GM21825 (cell line): ENCODE measurements around the gene FARSB.

Experiments used
- ATAC-seq: cut with Tn5 transposase; IDR thresholded peaks from one replicate; pipeline ENCODE4 v1.9.1; 2021; ENCODE audit warnings: mild to moderate bottlenecking, moderate library complexity; ENCODE audit not compliant: unreplicated experiment

The FARSB gene

DNA sequence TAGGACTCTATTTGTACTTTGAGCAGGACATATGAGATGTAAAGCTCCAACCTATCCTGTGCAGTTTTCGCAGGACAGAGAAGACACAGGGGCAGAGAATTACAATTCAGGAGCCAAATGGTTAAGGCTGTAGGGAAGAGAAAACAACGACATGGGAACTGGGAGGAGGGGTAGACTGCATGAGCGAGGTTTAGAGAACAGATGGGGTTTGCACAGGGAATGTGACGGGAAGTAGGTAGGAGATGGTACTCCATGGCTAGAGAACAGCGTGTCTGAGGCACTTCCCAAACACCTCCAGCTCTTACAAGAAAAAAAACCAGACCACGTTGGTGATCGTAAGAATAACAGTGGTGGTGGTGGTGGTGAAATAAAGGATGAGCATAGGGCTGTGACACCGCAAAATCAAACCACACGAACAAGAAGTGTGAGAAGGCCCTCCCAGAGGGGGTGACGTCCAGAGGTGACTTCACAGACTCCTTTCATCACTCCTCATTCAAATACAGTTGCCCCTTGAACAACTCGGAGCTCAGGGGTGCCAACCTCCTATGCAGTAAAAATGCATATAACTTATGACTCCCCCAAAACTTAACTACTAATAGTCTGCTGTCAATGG is 92.7 kb downstream of the FARSB start:
- ATAC-seq = no peak

DNA sequence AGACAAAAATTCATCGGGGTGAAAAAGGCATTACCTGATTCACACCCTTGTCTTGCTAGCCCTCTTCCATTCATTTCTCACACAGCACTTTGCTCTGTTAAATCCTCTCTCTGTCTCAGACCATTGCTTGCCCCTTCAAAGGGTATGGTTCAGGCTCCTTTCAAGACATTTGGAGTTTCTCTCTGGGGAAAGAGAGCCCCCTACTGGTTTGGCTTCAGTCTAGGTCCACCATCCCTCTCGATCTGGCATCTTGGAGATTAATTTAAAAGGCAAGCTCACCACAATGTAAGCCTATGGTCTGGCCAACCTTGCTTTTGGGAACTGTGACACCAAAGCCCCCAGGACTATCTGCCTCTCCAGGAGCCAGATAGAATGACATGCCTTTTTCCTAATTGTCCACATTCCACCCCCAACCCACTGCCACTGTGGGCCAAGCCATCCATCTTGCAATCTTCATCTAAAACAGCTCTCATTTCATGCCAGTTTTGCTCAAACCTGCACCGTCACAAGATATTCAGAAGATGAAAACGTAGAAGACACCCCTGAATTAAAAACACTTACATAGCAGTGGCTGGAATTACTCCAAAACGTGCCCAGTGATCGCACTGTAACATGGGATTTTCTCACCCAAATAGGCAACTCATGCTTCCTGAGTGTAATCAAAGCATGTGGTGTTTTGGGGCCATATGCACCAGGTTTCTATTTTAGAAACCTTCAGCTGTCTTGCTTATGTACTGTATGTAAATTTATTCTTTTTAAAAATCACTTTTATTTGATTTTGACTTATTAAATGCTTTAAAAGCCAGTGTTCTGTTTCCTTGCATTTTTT is 93.9 kb downstream of the FARSB start:
- ATAC-seq = peak; percentile 84

GRCh38 chr2:222561151-222561550 is 94.7 kb downstream of the FARSB start:
- no peak for ATAC-seq

DNA sequence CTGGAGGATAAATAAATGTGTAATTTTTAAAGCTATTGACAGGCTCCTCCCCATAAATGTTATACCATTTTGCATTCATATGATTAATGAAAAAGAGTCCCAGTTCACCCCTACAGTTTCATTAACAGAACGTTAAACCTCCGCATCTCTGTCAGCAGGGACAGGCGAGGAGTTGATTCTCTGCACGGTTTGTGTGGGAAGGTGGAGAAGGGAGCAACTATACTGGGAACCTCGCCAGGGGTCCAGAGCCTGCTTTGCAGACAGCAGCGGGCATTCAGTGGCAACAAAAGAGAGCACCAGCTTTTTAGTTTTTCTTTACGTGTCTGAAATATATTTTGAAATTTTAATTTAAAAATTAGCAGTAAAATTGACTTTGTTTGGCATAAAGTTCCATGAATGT is 101.4 kb downstream of the FARSB start:
- no peak for ATAC-seq

- ATAC-seq = no peak
Observed at GRCh38 chr2:222548992-222549391, 106.9 kb downstream of the FARSB start.

- ATAC-seq = no peak
Observed at GRCh38 chr2:222547083-222547482, 108.8 kb downstream of the FARSB start.

- no peak for ATAC-seq
Observed at GRCh38 chr2:222545823-222546795, 109.8 kb downstream of the FARSB start.

GRCh38 chr2:222544661-222545060 is 111.2 kb downstream of the FARSB start:
- ATAC-seq = no peak

DNA sequence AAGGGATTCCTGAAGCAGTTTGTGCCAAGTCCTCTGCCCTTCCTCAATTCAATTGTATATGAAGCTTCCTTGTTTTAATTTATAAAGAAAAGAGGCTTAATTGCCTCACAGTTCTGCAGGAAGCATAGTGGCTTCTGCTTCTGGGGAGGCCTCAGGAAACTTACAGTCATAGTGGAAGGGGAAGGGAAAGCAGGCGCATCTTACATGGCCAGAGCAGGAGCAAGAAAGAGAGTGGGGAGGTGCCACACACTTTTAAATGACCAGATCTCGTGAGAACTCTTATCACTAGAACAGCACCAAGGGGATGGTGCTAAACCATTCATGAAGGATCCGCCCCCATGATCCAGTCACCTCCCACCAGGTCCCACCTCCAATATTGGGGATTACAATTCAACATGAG is 117.4 kb downstream of the FARSB start:
- no peak for ATAC-seq

GRCh38 chr2:222535477-222535876 is 120.4 kb downstream of the FARSB start:
- no peak for ATAC-seq

DNA sequence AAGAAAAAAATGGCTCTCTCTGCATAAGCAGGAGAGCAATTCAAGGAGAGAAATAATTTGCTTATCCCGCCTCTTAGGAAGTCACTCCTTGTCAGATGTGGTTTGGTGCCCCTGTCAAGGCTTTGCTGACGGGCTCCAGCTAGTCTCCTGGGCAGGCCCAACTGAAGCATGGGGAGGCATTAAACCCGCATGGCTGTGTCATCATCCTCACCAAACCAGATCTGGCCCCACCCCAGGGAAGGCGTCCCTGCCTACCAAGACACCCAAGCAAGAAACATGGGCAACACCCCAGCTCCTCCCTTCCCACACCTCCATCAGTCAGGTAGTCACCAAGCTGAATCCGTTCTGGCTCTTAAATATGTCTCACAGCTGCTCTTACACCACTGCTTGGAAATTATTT is 123.6 kb downstream of the FARSB start:
- no peak for ATAC-seq

DNA sequence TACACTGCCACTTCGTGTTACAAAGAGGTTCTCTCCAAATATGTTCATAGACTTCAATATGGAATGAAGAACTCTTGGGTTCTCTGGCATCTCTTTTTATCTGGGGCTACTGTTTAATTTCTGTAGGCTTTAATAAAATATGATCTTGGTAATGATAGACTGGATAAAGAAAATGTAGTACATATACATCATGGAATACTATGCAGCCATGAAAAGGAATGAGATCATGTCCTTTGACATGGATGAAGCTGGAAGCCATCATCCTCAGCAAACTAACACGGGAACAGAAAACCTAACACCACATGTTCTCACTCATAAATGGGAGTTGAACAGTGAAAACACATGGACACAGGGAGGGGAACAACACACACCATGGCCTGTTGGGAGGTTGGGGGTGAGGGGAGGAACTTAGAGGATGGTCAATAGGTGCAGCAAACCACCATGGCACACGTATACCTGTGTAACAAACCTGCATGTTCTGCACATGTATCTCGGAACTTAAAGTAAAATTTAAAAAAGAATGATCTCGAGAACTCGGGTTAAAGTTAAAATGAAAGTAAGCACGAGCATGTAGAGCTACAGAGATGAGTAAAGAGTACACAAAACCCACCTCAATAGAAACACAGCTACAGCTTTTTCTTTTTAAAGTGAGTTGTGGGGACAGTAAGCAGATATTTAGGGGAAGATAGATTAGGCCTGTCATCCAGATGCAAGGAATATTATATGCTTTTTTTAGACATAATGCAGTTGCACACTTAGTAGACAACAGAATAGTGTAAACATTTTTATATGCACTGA is 129.2 kb downstream of the FARSB start:
- ATAC-seq = no peak

- no peak for ATAC-seq
Observed at GRCh38 chr2:222525811-222526210, 130.1 kb downstream of the FARSB start.

GRCh38 chr2:222523783-222524544 is 131.9 kb downstream of the FARSB start:
- peak; percentile 61 for ATAC-seq

DNA sequence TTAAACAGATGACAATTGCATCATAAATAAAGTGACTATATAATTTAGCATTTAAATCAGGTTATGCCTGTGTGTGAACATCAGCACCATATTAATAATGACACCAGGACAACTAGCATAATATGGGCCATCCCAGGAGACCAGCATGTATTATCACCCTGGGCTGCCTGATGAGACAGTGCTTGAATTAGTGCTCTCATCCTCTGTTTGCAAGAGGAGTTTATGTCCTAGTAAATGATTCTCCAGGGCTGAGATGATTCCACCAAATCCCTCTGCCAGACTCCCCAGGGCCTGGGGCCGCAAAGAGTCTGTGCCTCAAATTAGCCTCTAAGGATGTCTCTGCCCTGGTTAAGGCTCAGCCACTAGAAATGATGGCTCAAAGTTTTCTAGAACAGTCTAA is 133.8 kb downstream of the FARSB start:
- no peak for ATAC-seq

DNA sequence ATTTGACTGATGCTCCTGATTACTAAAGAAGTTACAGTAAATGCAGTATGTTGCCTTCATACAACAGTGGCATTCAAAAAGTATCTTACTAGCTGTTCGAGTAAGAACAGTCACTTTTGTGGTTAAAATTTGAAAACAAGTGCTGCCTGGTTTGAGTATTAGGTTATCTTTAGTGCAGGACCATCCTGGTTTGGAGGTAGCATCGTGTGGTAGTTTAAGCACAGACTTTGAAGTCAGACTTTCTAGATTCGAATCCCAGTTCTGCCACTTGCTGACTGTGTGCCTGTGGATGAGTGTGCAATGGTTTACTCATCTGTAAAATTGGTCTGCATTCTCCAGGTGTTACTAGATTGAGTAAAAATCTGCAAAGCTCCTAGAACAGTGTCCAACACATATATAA is 134.8 kb downstream of the FARSB start:
- peak; percentile 61 for ATAC-seq
